ENCODE data around the gene PERM1.

Gene PERM1

DNA sequence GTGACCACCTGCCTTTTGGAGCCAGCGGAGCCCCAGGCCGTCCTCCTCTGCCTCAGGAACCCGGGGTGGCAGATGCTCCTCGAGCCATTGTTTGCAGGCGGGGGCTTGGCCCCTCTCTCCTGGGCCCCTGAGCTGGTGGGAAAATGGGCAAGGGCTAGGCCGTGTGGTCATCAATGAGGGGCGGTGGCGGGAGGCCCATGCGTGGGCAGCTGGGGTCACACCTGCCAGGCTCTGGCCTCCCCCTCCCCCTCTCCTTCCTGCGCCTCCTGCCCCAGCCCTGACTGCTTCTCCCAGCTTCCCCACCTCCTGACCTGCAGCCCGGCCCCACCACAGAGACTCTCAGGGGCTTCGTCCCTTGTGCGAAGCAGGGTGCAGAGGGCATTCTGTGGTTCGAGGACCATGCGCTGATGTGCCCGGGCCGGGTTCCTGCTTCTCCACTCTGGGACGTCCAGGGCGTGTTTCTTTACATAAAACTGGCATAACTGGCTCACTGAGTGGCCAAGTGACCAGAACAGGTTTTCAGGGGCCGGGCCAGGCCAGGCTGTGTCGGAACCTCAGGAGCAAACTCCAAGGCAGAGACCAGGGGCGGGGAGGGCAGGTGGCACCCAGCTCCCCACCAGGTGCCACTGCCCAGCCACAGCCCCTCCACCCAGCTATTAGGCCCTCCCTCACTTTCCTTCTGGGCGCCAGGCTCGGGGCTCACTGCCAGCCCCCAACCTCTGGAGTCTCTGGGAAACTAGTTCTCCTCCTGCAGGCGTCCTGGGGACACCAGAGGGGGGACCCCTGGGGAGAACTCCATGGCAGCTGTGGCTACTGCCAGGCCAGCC, 48.9 kb downstream of the PERM1 start:
- DNase-seq: no peak
- H4K8ac ChIP-seq (ENCODE audit: low read depth, low read length): no peak overlapping the region
- no peaks in the 10 kb centered on the region for H3K79me1 ChIP-seq (ENCODE audit: low read length)
- H3K27me3 ChIP-seq (ENCODE audit: insufficient read depth, low read length, poor library complexity): no peaks in the 10 kb centered on the region
- no peak overlapping the region for H3K56ac ChIP-seq (ENCODE audit: low read length)
- no peak overlapping the region for H3K4ac ChIP-seq (ENCODE audit: low read depth, low read length)
- H2BK15ac ChIP-seq (replicated peaks; ENCODE audit: low read depth): no peak overlapping the region
- no peak overlapping the region for H3K23ac ChIP-seq (ENCODE audit: low read length)
- H3K79me2 ChIP-seq (ENCODE audit: control insufficient read depth, insufficient read depth, low read length): no peaks in the 10 kb centered on the region
- H2AK5ac ChIP-seq (ENCODE audit: low read length): no peak overlapping the region
- no peak overlapping the region for H3K4me2 ChIP-seq (ENCODE audit: low read length)
- H3K4me1 ChIP-seq (ENCODE audit: control insufficient read depth, low read depth, low read length): peaks cover 13% of the 10 kb centered on the region
- H3K4me3 ChIP-seq (ENCODE audit: low read length): no peak overlapping the region
- no peak overlapping the region for H3K18ac ChIP-seq (ENCODE audit: low read length)
- no CpG with 5 or more reads among the region's 25 CpGs for WGBS (ENCODE audit: extremely low coverage, insufficient coverage, low lambda C conversion rate)
- H2BK5ac ChIP-seq (ENCODE audit: low read length): no peak overlapping the region
- H4K5ac ChIP-seq (ENCODE audit: low read length): no peak overlapping the region
- no peak overlapping the region for H3K9ac ChIP-seq (ENCODE audit: low read length)
- no peak overlapping the region for H2BK120ac ChIP-seq (ENCODE audit: low read depth, low read length)
- peaks cover 2% of the 10 kb centered on the region for H3K36me3 ChIP-seq (ENCODE audit: control insufficient read depth, insufficient read depth, low read length)
- no peak overlapping the region for H3K27ac ChIP-seq (ENCODE audit: low read depth, low read length)

DNA sequence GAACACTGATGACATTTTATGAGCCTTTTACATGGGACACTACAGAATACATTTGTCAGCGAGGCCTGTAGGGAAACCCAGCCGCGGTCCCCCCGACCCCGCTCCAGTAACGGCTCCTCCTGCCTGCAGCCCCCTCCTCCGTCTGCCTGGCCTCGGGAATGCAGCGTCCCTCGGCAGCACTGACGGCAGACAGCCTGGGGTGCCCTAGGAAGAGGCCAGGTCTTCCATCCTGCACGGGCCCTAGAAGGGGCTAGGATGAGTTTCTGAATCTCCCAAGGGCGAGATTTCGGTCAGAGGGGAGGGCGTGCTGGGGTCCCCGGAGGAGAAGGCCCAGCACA, 49.8 kb downstream of the PERM1 start:
- no CpG with 5 or more reads among the region's 16 CpGs for WGBS (ENCODE audit: extremely low coverage, insufficient coverage, low lambda C conversion rate)
- Histone ChIP-seq H3K79me2 (ENCODE audit: control insufficient read depth, insufficient read depth, low read length) (no peaks in the 10 kb centered on the region), H3K23ac (ENCODE audit: low read length) (no peak overlapping the region), H2AK5ac (ENCODE audit: low read length) (no peak overlapping the region), H3K79me1 (ENCODE audit: low read length) (no peaks in the 10 kb centered on the region), H2BK5ac (ENCODE audit: low read length) (no peak overlapping the region), H2BK15ac (replicated peaks; ENCODE audit: low read depth) (no peak overlapping the region), H4K5ac (ENCODE audit: low read length) (no peak overlapping the region), H3K18ac (ENCODE audit: low read length) (no peak overlapping the region), H3K4me3 (ENCODE audit: low read length) (no peak overlapping the region), H3K4ac (ENCODE audit: low read depth, low read length) (no peak overlapping the region), H3K36me3 (ENCODE audit: control insufficient read depth, insufficient read depth, low read length) (peaks cover 2% of the 10 kb centered on the region), H3K4me1 (ENCODE audit: control insufficient read depth, low read depth, low read length) (peaks cover 13% of the 10 kb centered on the region), H3K27me3 (ENCODE audit: insufficient read depth, low read length, poor library complexity) (no peaks in the 10 kb centered on the region), H3K27ac (ENCODE audit: low read depth, low read length) (no peak overlapping the region), H3K4me2 (ENCODE audit: low read length) (no peak overlapping the region), H3K56ac (ENCODE audit: low read length) (peak overlapping the region; percentile 18), H2BK120ac (ENCODE audit: low read depth, low read length) (no peak overlapping the region), H4K8ac (ENCODE audit: low read depth, low read length) (no peak overlapping the region), H3K9ac (ENCODE audit: low read length) (no peak overlapping the region)
- DNase-seq: no peak

DNA sequence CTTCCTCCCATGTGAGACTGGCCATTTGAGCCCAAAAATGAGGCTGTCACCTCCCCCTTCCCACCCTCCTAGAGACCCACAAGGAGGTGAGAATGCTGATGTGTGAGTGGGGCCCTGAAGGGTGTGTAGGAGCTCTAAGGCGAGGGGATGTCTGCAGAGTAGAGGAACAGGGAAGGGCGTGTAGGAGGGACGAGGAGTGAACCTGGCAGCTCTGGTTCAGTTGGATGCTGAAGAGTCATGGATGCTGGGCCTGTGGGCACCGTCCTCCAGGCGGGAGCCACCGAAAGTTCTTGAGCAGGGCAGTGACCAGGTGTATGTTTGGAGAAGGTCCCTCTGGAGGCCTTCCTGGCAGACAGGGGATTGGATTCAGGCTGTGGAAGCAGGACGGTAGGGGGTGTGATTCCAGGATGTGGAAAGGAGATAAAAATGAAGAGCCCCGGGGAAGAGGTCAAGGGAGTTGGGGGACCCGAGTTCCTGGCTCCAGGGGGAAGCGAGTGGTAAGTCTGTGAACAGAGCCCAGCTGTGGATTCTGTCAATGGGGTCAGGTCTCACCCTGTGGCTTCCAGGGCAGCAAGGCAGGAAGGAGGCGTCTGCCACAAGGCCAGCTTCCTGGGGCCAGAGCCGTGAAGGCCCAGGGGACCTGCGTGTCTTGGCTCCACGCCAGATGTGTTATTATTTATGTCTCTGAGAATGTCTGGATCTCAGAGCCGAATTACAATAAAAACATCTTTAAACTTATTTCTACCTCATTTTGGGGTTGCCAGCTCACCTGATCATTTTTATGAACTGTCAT, 50.3 kb downstream of the PERM1 start:
- Histone ChIP-seq H4K8ac (ENCODE audit: low read depth, low read length) (no peak overlapping the region), H3K79me2 (ENCODE audit: control insufficient read depth, insufficient read depth, low read length) (no peaks in the 10 kb centered on the region), H4K5ac (ENCODE audit: low read length) (no peak overlapping the region), H3K79me1 (ENCODE audit: low read length) (peaks cover 2% of the 10 kb centered on the region), H3K27me3 (ENCODE audit: insufficient read depth, low read length, poor library complexity) (no peaks in the 10 kb centered on the region), H3K4ac (ENCODE audit: low read depth, low read length) (no peak overlapping the region), H2BK15ac (replicated peaks; ENCODE audit: low read depth) (no peak overlapping the region), H3K4me1 (ENCODE audit: control insufficient read depth, low read depth, low read length) (peaks cover 13% of the 10 kb centered on the region), H3K4me3 (ENCODE audit: low read length) (no peak overlapping the region), H3K18ac (ENCODE audit: low read length) (no peak overlapping the region), H3K4me2 (ENCODE audit: low read length) (no peak overlapping the region), H3K56ac (ENCODE audit: low read length) (peak overlapping the region; percentile 30), H3K27ac (ENCODE audit: low read depth, low read length) (no peak overlapping the region), H3K9ac (ENCODE audit: low read length) (no peak overlapping the region), H3K23ac (ENCODE audit: low read length) (no peak overlapping the region), H3K36me3 (ENCODE audit: control insufficient read depth, insufficient read depth, low read length) (peaks cover 2% of the 10 kb centered on the region), H2BK120ac (ENCODE audit: low read depth, low read length) (no peak overlapping the region), H2AK5ac (ENCODE audit: low read length) (no peak overlapping the region), H2BK5ac (ENCODE audit: low read length) (peak overlapping the region; percentile 11)
- no CpG with 5 or more reads among the region's 15 CpGs for WGBS (ENCODE audit: extremely low coverage, insufficient coverage, low lambda C conversion rate)
- DNase-seq: no peak

DNA sequence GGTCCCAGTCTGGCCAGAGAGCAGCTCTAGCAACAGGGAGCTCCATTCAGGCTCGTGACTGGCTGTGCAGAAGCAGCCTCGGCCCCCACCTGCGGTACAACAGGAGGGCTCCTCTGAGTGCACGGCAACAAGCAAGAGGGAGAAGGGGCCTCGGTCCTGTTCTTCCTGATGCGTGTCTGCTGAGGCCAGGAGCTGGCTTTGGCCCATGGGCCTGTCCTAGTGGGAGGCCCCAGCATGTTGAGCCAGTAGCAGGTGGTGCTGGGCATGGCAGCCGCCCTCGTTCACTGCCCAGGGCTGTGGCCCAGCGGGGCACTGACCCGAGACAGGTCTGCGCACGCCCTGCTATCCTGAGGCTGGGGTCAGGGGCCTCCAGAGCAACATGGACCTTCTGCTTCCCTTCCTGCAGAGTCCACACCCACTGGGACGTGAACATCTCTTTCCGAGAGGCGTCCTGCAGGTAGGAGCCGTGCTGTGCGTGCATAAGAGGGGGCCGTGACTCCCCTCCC, 51.2 kb downstream of the PERM1 start:
- Histone ChIP-seq H2AK5ac (ENCODE audit: low read length) (no peak overlapping the region), H2BK15ac (replicated peaks; ENCODE audit: low read depth) (no peak overlapping the region), H4K5ac (ENCODE audit: low read length) (no peak overlapping the region), H3K4me3 (ENCODE audit: low read length) (no peak overlapping the region), H3K4ac (ENCODE audit: low read depth, low read length) (no peak overlapping the region), H2BK5ac (ENCODE audit: low read length) (no peak overlapping the region), H3K36me3 (ENCODE audit: control insufficient read depth, insufficient read depth, low read length) (peaks cover 2% of the 10 kb centered on the region), H3K4me1 (ENCODE audit: control insufficient read depth, low read depth, low read length) (peaks cover 13% of the 10 kb centered on the region), H3K79me2 (ENCODE audit: control insufficient read depth, insufficient read depth, low read length) (no peaks in the 10 kb centered on the region), H3K79me1 (ENCODE audit: low read length) (peaks cover 6% of the 10 kb centered on the region), H3K56ac (ENCODE audit: low read length) (no peak overlapping the region), H4K8ac (ENCODE audit: low read depth, low read length) (no peak overlapping the region), H2BK120ac (ENCODE audit: low read depth, low read length) (no peak overlapping the region), H3K9ac (ENCODE audit: low read length) (no peak overlapping the region), H3K27ac (ENCODE audit: low read depth, low read length) (no peak overlapping the region), H3K23ac (ENCODE audit: low read length) (peak overlapping the region; percentile 15), H3K18ac (ENCODE audit: low read length) (no peak overlapping the region), H3K27me3 (ENCODE audit: insufficient read depth, low read length, poor library complexity) (peaks cover 6% of the 10 kb centered on the region), H3K4me2 (ENCODE audit: low read length) (no peak overlapping the region)
- no CpG with 5 or more reads among the region's 18 CpGs for WGBS (ENCODE audit: extremely low coverage, insufficient coverage, low lambda C conversion rate)
- DNase-seq: no peak

DNA sequence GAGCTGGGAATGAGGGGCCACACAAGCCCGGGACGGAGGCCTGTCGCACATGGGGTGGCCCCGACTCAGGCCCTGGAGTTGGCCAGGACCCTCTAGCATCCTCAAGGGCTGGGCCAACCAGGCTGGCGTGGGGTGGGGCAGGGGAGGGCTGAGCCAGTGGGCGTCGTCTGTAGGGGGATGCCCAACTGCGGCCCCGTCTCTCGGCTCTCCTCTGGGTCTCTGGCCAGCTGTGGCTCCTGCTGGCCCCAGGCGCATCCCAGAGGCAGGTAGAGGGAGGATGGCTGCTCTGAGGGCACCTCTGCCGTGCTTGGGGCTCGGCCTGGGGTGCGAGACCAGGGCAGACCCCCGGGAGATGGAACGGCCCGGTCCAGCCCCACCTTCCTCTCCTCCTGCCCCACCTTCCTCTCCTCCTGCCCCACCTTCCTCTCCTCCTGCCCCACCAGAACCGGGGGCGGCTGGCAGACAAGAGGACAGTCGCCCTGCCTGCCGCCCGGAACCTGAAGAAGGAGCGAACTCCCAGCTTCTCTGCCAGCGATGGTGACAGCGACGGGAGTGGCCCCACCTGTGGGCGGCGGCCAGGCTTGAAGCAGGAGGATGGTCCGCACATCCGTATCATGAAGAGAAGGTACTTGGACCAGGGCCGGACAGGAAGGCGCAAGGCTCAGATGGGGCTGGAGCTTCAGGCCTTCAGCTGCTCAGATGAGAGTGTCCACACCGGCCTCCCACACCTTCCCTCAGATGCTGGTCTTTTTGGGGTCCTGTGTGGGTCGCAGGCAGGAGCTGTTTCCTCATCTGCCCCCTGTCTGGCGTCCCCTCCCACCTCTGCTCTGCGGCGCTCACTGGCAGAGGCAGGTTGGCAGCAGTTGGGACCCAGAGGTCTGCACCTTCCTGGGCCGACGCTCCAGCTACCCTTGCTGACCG, 51.9 kb downstream of the PERM1 start:
- peaks cover 6% of the 10 kb centered on the region for H3K79me1 ChIP-seq (ENCODE audit: low read length)
- H4K5ac ChIP-seq (ENCODE audit: low read length): no peak overlapping the region
- no CpG with 5 or more reads among the region's 40 CpGs for WGBS (ENCODE audit: extremely low coverage, insufficient coverage, low lambda C conversion rate)
- no peak overlapping the region for H3K23ac ChIP-seq (ENCODE audit: low read length)
- peaks cover 2% of the 10 kb centered on the region for H3K36me3 ChIP-seq (ENCODE audit: control insufficient read depth, insufficient read depth, low read length)
- H3K4me2 ChIP-seq (ENCODE audit: low read length): no peak overlapping the region
- H3K4ac ChIP-seq (ENCODE audit: low read depth, low read length): no peak overlapping the region
- H3K18ac ChIP-seq (ENCODE audit: low read length): no peak overlapping the region
- no peak overlapping the region for H3K27ac ChIP-seq (ENCODE audit: low read depth, low read length)
- no peak overlapping the region for H2BK120ac ChIP-seq (ENCODE audit: low read depth, low read length)
- H3K9ac ChIP-seq (ENCODE audit: low read length): no peak overlapping the region
- no peak for DNase-seq
- H3K4me3 ChIP-seq (ENCODE audit: low read length): no peak overlapping the region
- peaks cover 7% of the 10 kb centered on the region for H3K27me3 ChIP-seq (ENCODE audit: insufficient read depth, low read length, poor library complexity)
- H2AK5ac ChIP-seq (ENCODE audit: low read length): no peak overlapping the region
- H3K79me2 ChIP-seq (ENCODE audit: control insufficient read depth, insufficient read depth, low read length): no peaks in the 10 kb centered on the region
- no peak overlapping the region for H4K8ac ChIP-seq (ENCODE audit: low read depth, low read length)
- no peak overlapping the region for H2BK5ac ChIP-seq (ENCODE audit: low read length)
- H3K56ac ChIP-seq (ENCODE audit: low read length): no peak overlapping the region
- H3K4me1 ChIP-seq (ENCODE audit: control insufficient read depth, low read depth, low read length): peaks cover 7% of the 10 kb centered on the region
- no peak overlapping the region for H2BK15ac ChIP-seq (replicated peaks; ENCODE audit: low read depth)

Measured in mesendoderm (in vitro differentiated cells).